ENCODE measurements around the gene POLR1A. TPM values are rescaled to one million over a fixed set of nuclear protein-coding genes. Genes with fewer than 3 reads are reported as not detected.

POLR1A gene
- total and polyA plus RNA-seq, 2 of the 8 experiments (the other 6 are each of a cell fraction or from before 2014, with no cell fraction given), result 8.9 to 58.1 TPM

DNA sequence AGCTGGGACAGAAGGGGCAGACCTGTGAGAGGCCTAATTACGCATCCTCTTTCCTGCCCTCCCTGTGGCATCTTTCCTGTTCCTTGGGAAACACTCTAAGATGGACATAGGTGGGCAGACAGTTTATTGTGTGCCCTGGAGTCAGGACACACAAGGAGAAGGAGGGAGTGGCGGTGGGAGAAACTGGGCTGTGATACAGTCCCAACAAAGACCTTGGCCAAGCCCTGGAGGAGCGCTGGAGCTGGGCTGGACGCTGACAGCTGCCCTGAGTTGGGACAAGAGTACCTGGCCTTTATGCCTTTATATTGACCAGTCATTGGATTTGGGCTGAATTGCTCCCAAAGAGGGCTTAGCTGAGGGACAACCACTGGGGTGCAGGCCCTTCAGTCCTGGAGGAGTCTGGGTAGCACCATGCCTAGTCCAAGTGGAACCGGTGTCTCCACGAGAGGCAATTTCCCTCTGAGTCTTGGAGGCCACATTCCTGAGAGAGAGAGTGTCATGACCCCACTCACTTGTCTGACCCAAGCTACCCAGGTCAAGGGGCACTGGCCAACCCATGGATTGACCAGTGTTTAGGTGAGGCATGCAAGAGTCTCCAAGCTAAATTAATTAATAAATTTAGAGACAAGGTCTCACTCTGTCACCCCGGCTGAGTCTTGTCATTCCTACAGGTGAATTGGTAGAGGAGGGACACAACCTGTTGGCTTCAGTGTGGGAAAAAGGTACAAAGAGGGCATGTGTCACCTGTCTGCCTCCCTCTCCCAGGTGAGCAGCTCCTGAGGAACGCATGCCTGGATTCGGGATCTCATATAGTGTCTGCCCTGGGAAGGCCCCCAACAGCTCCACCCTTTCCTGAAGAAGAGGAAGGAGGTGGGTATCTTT, 109.8 kb downstream of the POLR1A start:
- Histone ChIP-seq H4K20me1 (replicated peaks in 1 of 2; ENCODE audit: control insufficient read depth in 1 of 2, insufficient read depth in 2 of 2, low read length in 2 of 2) (no peaks in the 10 kb centered on the region), H3K4me3 (ENCODE audit: extremely low read depth in 1 of 4, insufficient read depth in 2 of 4, low read depth in 3 of 4, low read length in 4 of 4) (no peak overlapping the region), H4K5ac (ENCODE audit: insufficient read length, low read depth, low read length) (no peak overlapping the region), H2AK5ac (ENCODE audit: low read depth, low read length) (no peak overlapping the region), H3K36me3 (ENCODE audit: control insufficient read depth in 2 of 4, insufficient read depth in 4 of 4, low read length in 3 of 4) (no peaks in the 10 kb centered on the region), H3K4ac (replicated peaks; ENCODE audit: insufficient read length, low read depth, low read length) (no peak overlapping the region), H3K23ac (ENCODE audit: insufficient read length) (no peak overlapping the region), H3K4me1 (replicated peaks in 1 of 4; ENCODE audit: control insufficient read depth in 3 of 4, insufficient read depth in 4 of 4, low read length in 3 of 4) (peaks cover 0 to 4% (median 2%) of the 10 kb centered on the region in 4 experiments; a peak in 3 of 7 replicates), H3K14ac (ENCODE audit: insufficient read length) (no peak overlapping the region), H3K23me2 (ENCODE audit: low read depth, low read length) (no peaks in the 10 kb centered on the region), H2BK12ac (ENCODE audit: low read depth, low read length) (no peak overlapping the region), H3K56ac (replicated peaks; ENCODE audit: insufficient read length, low read depth, low read length) (no peak overlapping the region), H2BK5ac (ENCODE audit: low read depth, low read length) (no peak overlapping the region), H3K4me2 (ENCODE audit: insufficient read depth in 1 of 2, low read depth in 2 of 2, low read length in 2 of 2) (no peak overlapping the region), H3K18ac (ENCODE audit: extremely low read depth, low read length) (no peak overlapping the region), H2AFZ (ENCODE audit: low read length) (no peak overlapping the region), H2BK20ac (ENCODE audit: low read length) (no peak overlapping the region), H3K79me1 (ENCODE audit: low read depth, low read length) (no peaks in the 10 kb centered on the region), H4K8ac (ENCODE audit: extremely low read depth, insufficient read depth, low read length) (peak overlapping the region; percentile 46; the same call in 1 of the 2 replicates), H3K27me3 (replicated peaks in 1 of 4; ENCODE audit: control insufficient read depth in 3 of 4, extremely low read depth in 1 of 4, insufficient read depth in 3 of 4, low read length in 3 of 4) (no peaks in the 10 kb centered on the region), H2BK15ac (ENCODE audit: low read length) (no peak overlapping the region), H3K9me3 (ENCODE audit: insufficient read depth in 2 of 2, low read depth in 1 of 2, low read length in 1 of 2) (no peaks in the 10 kb centered on the region), H3K27ac (ENCODE audit: low read depth, low read length) (no peak overlapping the region), H4K91ac (replicated peaks; ENCODE audit: insufficient read length, low read length) (no peak overlapping the region), H2BK120ac (replicated peaks; ENCODE audit: low read depth, low read length) (no peak overlapping the region), H3K79me2 (ENCODE audit: control insufficient read depth in 1 of 2, insufficient read depth in 2 of 2, low read length in 2 of 2) (no peaks in the 10 kb centered on the region), H3K9ac (replicated peaks in 1 of 4; ENCODE audit: extremely low read depth in 1 of 4, low read depth in 3 of 4, low read length in 3 of 4) (no peak overlapping the region)
- 86% methylated on average over 8 of the region's 9 CpGs; no CpG with 5 or more reads in 1 of the 2 experiments for WGBS, 2 experiments (ENCODE audit: extremely low coverage in 1 of 2, insufficient coverage in 1 of 2, insufficient read length in 1 of 2, insufficient replicate concordance in 2 of 2, low coverage in 1 of 2, low lambda C conversion rate in 2 of 2, missing lambda C conversion rate in 1 of 2)
- DNase-seq (ENCODE audit: low read depth in 1 of 2, low spot score in 2 of 2), result no peak
- ChIA-PET CTCF (ENCODE audit: partially characterized antibody) (interaction anchor here (0.9 to 1.2 kb wide), 3 partner anchors 19 to 108 kb away, joined by 3 to 6 read pairs (median 3); no protein-coding TSS in a partner anchor), POLR2A (ENCODE audit: partially characterized antibody) (interaction anchor here (1.5 kb wide), 1 partner anchor 14 kb away, joined by 4 read pairs; no protein-coding TSS in a partner anchor)
- no peak for FAIRE-seq
- TF ChIP-seq CHD2 (IDR thresholded peaks at IDR 0.05; ENCODE audit: low read length) (no peak), RFX5 (IDR thresholded peaks at IDR 0.05; ENCODE audit: borderline replicate concordance, low read depth, low read length) (no peak), RAD21 (IDR thresholded peaks at IDR 0.05 in 1 of 2, conservative IDR thresholded peaks at IDR 0.05 in 1 of 2; ENCODE audit: low read depth in 2 of 2, low read length in 2 of 2) (no peak), PHF8 (conservative IDR thresholded peaks at IDR 0.05; ENCODE audit: low read depth, low read length) (no peak)

All from H1 (cell line).